Measurements from ENCODE around the gene MCU.

- no peak for TF ChIP-seq CTCF (IDR thresholded peaks at IDR 0.05)
- no peak for TF ChIP-seq POLR2A (IDR thresholded peaks at IDR 0.05)
Observed at GRCh38 chr10:72924351-72924750, 232.4 kb downstream of the MCU start.

Measured in testis (tissue), 2 donors.